HEK293 (cell line): Measurements from ENCODE around the gene PLSCR3.
A peak's percentile ranks its signal among the peaks of the same experiment; 100 is the strongest.

Source experiments
- BCL11B ChIP-seq: fragments of 450-650 bp; formaldehyde crosslinking; IDR thresholded peaks from 2 replicates; pipeline ENCODE4 v1.5.1; 2016; ENCODE audit warnings: low read depth, missing biosample characterization, missing genetic modification characterization
- GLIS2 ChIP-seq: fragments of 450-650 bp; formaldehyde crosslinking; IDR thresholded peaks from 2 replicates; pipeline ENCODE4 v1.5.1; 2016; ENCODE audit warnings: missing biosample characterization, missing genetic modification characterization
- IKZF3 ChIP-seq: fragments of 450-650 bp; IDR thresholded peaks from 2 replicates; pipeline ENCODE4 v1.5.0; 2018; ENCODE audit warnings: missing biosample characterization, mild to moderate bottlenecking, missing genetic modification characterization, moderate library complexity
- KLF16 ChIP-seq: fragments of 450-650 bp; formaldehyde crosslinking; IDR thresholded peaks from 2 replicates; pipeline ENCODE4 v1.5.1; 2017; ENCODE audit warnings: missing biosample characterization, missing genetic modification characterization
- PATZ1 ChIP-seq: fragments of 450-650 bp; formaldehyde crosslinking; IDR thresholded peaks from 2 replicates; pipeline ENCODE4 v1.5.1; 2016; ENCODE audit warnings: missing biosample characterization, missing genetic modification characterization
- REST ChIP-seq: fragments of 450-650 bp; formaldehyde crosslinking; IDR thresholded peaks from 2 replicates; pipeline ENCODE4 v1.5.1; 2016; ENCODE audit warnings: missing biosample characterization, missing genetic modification characterization
- YY1 ChIP-seq: fragments of 450-650 bp; formaldehyde crosslinking; IDR thresholded peaks from 2 replicates; pipeline ENCODE4 v1.5.1; 2018; ENCODE audit warnings: missing biosample characterization, missing genetic modification characterization
- ZBTB11 ChIP-seq: fragments of 450-650 bp; formaldehyde crosslinking; conservative IDR thresholded peaks from 2 replicates; pipeline ENCODE4 v1.5.1; 2016; ENCODE audit warnings: low read depth, missing biosample characterization, missing genetic modification characterization
- ZBTB8A ChIP-seq: fragments of 450-650 bp; formaldehyde crosslinking; IDR thresholded peaks from 2 replicates; pipeline ENCODE4 v1.5.1; 2016; ENCODE audit warnings: missing biosample characterization, missing genetic modification characterization
- ZEB2 ChIP-seq: fragments of 450-650 bp; formaldehyde crosslinking; IDR thresholded peaks from 2 replicates; pipeline ENCODE4 v1.5.1; 2016; ENCODE audit warnings: missing biosample characterization, missing genetic modification characterization
- ZIC2 ChIP-seq: fragments of 450-650 bp; formaldehyde crosslinking; IDR thresholded peaks from 2 replicates; pipeline ENCODE4 v1.5.1; 2016; ENCODE audit warnings: missing biosample characterization, missing genetic modification characterization
- ZNF132 ChIP-seq: fragments of 450-650 bp; formaldehyde crosslinking; IDR thresholded peaks from 2 replicates; pipeline ENCODE4 v1.5.1; 2017; ENCODE audit warnings: missing biosample characterization, missing genetic modification characterization, borderline replicate concordance
- ZNF140 ChIP-seq: fragments of 450-650 bp; formaldehyde crosslinking; IDR thresholded peaks from 2 replicates; pipeline ENCODE4 v1.5.1; 2016; ENCODE audit warnings: missing biosample characterization, missing genetic modification characterization
- ZNF2 ChIP-seq: fragments of 450-650 bp; formaldehyde crosslinking; IDR thresholded peaks from 2 replicates; pipeline ENCODE4 v1.5.1; 2016; ENCODE audit warnings: missing biosample characterization, missing genetic modification characterization
- ZNF311 ChIP-seq: fragments of 450-650 bp; formaldehyde crosslinking; IDR thresholded peaks from 2 replicates; pipeline ENCODE4 v1.5.1; 2017; ENCODE audit warnings: missing biosample characterization, missing genetic modification characterization, borderline replicate concordance
- ZNF335 ChIP-seq: fragments of 450-650 bp; formaldehyde crosslinking; conservative IDR thresholded peaks from 2 replicates; pipeline ENCODE4 v1.5.1; 2016; ENCODE audit warnings: missing biosample characterization, missing genetic modification characterization
- ZNF341 ChIP-seq: fragments of 450-650 bp; formaldehyde crosslinking; IDR thresholded peaks from 2 replicates; pipeline ENCODE4; 2016; ENCODE audit warnings: low read depth, missing biosample characterization, missing genetic modification characterization
- ZNF366 ChIP-seq: fragments of 450-650 bp; formaldehyde crosslinking; conservative IDR thresholded peaks from 2 replicates; pipeline ENCODE4 v1.5.1; 2016; ENCODE audit warnings: missing biosample characterization, missing genetic modification characterization
- ZNF398 ChIP-seq: fragments of 450-650 bp; formaldehyde crosslinking; IDR thresholded peaks from 2 replicates; pipeline ENCODE4 v1.5.1; 2017; ENCODE audit warnings: missing biosample characterization, missing genetic modification characterization
- ZNF449 ChIP-seq: fragments of 450-650 bp; formaldehyde crosslinking; IDR thresholded peaks from 2 replicates; pipeline ENCODE4 v1.5.1; 2017; ENCODE audit warnings: missing biosample characterization, mild to moderate bottlenecking, missing genetic modification characterization, moderate library complexity
- ZNF510 ChIP-seq: fragments of 450-650 bp; formaldehyde crosslinking; IDR thresholded peaks from 2 replicates; pipeline ENCODE4 v1.5.1; 2018; ENCODE audit warnings: mild to moderate bottlenecking, missing genetic modification characterization, missing biosample characterization; ENCODE audit not compliant: insufficient replicate concordance
- ZNF513 ChIP-seq: fragments of 450-650 bp; IDR thresholded peaks from 2 replicates; pipeline ENCODE4 v1.5.1; 2018; ENCODE audit warnings: missing biosample characterization, missing genetic modification characterization
- ZNF629 ChIP-seq: fragments of 450-650 bp; formaldehyde crosslinking; IDR thresholded peaks from 2 replicates; pipeline ENCODE4 v1.5.1; 2017; ENCODE audit warnings: missing biosample characterization, missing genetic modification characterization
- ZNF670 ChIP-seq: fragments of 450-650 bp; formaldehyde crosslinking; IDR thresholded peaks from 2 replicates; pipeline ENCODE4 v1.5.1; 2016; ENCODE audit warnings: missing biosample characterization, missing genetic modification characterization, low read depth

The PLSCR3 gene

GRCh38 chr17:7403977-7404736 is 9.8 kb upstream of the PLSCR3 start, which contains the start of gene TMEM256 (continued):
- peak; percentile 46; the same call in 1 of the 2 replicates for TF ChIP-seq ZIC2
- TF ChIP-seq KLF16, result 0 out of 2 replicates have a peak, but pooled peaks have one; percentile 56
- no peak for TF ChIP-seq ZNF510 (tag by site-specific recombination)
- TF ChIP-seq ZNF449 (tag by site-specific recombination), result peak; percentile 78
- peak; percentile 61 for TF ChIP-seq ZBTB8A (tag by site-specific recombination)
- TF ChIP-seq ZEB2 (tag by site-specific recombination), result peak; percentile 39; the same call in 1 of the 2 replicates
- TF ChIP-seq ZNF335, result peak; percentile 76
- TF ChIP-seq ZNF629, result peak; percentile 41; the same call in 1 of the 2 replicates
- no peak for TF ChIP-seq ZNF140 (tag by site-specific recombination)
- TF ChIP-seq ZNF132, result no peak
- peak; percentile 91 for TF ChIP-seq BCL11B
- TF ChIP-seq YY1 (tag by site-specific recombination), result peak; percentile 73
- no peak for TF ChIP-seq ZNF513
- peak; percentile 58; the same call in 1 of the 2 replicates for TF ChIP-seq ZNF2 (tag by site-specific recombination)
- peak; percentile 55; the same call in 1 of the 2 replicates for TF ChIP-seq ZNF366
- TF ChIP-seq ZNF398 (tag by site-specific recombination), result peak; percentile 95
- TF ChIP-seq ZNF670 (tag by site-specific recombination), result no peak
- TF ChIP-seq PATZ1 (tag by site-specific recombination), result peak; percentile 89
- TF ChIP-seq IKZF3 (tag by site-specific recombination), result peak; percentile 98
- no peak for TF ChIP-seq REST (tag by site-specific recombination)
- no peak for TF ChIP-seq ZNF311 (tag by site-specific recombination)
- TF ChIP-seq ZBTB11 (tag by site-specific recombination), result 0 out of 2 replicates have a peak, but pooled peaks have one; percentile 37
- TF ChIP-seq GLIS2 (tag by site-specific recombination), result peak; percentile 93
- peak; percentile 85 for TF ChIP-seq ZNF341
